HepG2 (cell line): ENCODE results near the gene CLDN14.

Source experiments
- ELF1 ChIP-seq: sonication (generic); formaldehyde crosslinking; IDR thresholded peaks from 2 replicates; pipeline ENCODE4 v1.4.0; 2020; ENCODE audit warnings: missing genetic modification reagents
- RFX5 ChIP-seq: IDR thresholded peaks from 2 replicates; pipeline ENCODE4 v1.6.1; 2011; ENCODE audit warnings: low read depth, low read length, improper control_type of control experiment
- ZBTB33 ChIP-seq: sonication (generic); formaldehyde crosslinking; IDR thresholded peaks from 2 replicates; pipeline ENCODE4 v1.4.0; 2020; ENCODE audit warnings: missing genetic modification reagents
- ZNF468 ChIP-seq: sonication (generic); formaldehyde crosslinking; IDR thresholded peaks from 2 replicates; pipeline ENCODE4 v1.8.0; 2022; ENCODE audit warnings: mild to moderate bottlenecking, moderate library complexity, missing genetic modification reagents
- TF ChIP-seq, protein P1 (sequence below): sonication (generic); formaldehyde crosslinking; IDR thresholded peaks from 2 replicates; pipeline ENCODE4 v1.5.0; 2020; ENCODE audit warnings: mild to moderate bottlenecking, missing genetic modification reagents, moderate library complexity

GRCh38 chr21:36507397-36508018 lies 27.6 kb upstream of the CLDN14 start:
- TF ChIP-seq, protein P1, sequence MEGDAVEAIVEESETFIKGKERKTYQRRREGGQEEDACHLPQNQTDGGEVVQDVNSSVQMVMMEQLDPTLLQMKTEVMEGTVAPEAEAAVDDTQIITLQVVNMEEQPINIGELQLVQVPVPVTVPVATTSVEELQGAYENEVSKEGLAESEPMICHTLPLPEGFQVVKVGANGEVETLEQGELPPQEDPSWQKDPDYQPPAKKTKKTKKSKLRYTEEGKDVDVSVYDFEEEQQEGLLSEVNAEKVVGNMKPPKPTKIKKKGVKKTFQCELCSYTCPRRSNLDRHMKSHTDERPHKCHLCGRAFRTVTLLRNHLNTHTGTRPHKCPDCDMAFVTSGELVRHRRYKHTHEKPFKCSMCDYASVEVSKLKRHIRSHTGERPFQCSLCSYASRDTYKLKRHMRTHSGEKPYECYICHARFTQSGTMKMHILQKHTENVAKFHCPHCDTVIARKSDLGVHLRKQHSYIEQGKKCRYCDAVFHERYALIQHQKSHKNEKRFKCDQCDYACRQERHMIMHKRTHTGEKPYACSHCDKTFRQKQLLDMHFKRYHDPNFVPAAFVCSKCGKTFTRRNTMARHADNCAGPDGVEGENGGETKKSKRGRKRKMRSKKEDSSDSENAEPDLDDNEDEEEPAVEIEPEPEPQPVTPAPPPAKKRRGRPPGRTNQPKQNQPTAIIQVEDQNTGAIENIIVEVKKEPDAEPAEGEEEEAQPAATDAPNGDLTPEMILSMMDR: no peak
- TF ChIP-seq ZBTB33 (CRISPR knock-in tag) (no peak), ELF1 (no peak), ZNF468 (CRISPR knock-in tag) (no peak), RFX5 (no peak)
